Measurements from ENCODE around the gene EHHADH. TPM values are rescaled to one million over a fixed set of nuclear protein-coding genes. Genes with fewer than 3 reads are reported as not detected.
"Not testable (repeated sequence)": the region's sequence is repeated elsewhere in the genome, so short reads cannot be mapped to it uniquely, and the experiment has no call there.

The EHHADH gene
- polyA plus RNA-seq (2013, experiment 1 of 2): 0.17 TPM
- polyA plus RNA-seq (2013, experiment 2 of 2): 0.15 TPM

- H3K9me3 ChIP-seq (ENCODE audit: control insufficient read depth, low read length): peaks cover 5% of the 10 kb centered on the region
- DNase-seq: no peak
- H3K36me3 ChIP-seq (ENCODE audit: control insufficient read depth in 1 of 2, insufficient read depth in 2 of 2, low read depth in 1 of 2, low read length in 2 of 2): no peaks in the 10 kb centered on the region
- no peak within 1 kb of the TSS for H3K18ac ChIP-seq (ENCODE audit: low read depth in 1 of 2, low read length in 2 of 2)
- H2BK5ac ChIP-seq (ENCODE audit: low read depth, low read length, poor library complexity, severe bottlenecking): no peak within 1 kb of the TSS
- H3K27me3 ChIP-seq (ENCODE audit: control insufficient read depth in 1 of 2, insufficient read depth in 1 of 2, low read length in 2 of 2): no peaks in the 10 kb centered on the region
- peak within 1 kb of the TSS; percentile 92 for H3K9ac ChIP-seq (ENCODE audit: low read length)
- 95% methylated on average over 53 of the region's 53 CpGs for WGBS
- peaks cover 3% of the 10 kb centered on the region for H3K4me1 ChIP-seq (ENCODE audit: control insufficient read depth, insufficient read depth, low read depth, low read length)
- H2BK15ac ChIP-seq (ENCODE audit: low read depth, poor library complexity, severe bottlenecking): no peak within 1 kb of the TSS
- H2BK120ac ChIP-seq (ENCODE audit: low read depth, low read length): no peak within 1 kb of the TSS
- H3K79me1 ChIP-seq (replicated peaks; ENCODE audit: low read length, poor library complexity, severe bottlenecking): no peaks in the 10 kb centered on the region
- no peak within 1 kb of the TSS for H3K14ac ChIP-seq (ENCODE audit: low read length in 2 of 2)
- no peak within 1 kb of the TSS for H3K4me2 ChIP-seq (ENCODE audit: low read length, poor library complexity, severe bottlenecking)
- H4K8ac ChIP-seq (ENCODE audit: low read length): no peak within 1 kb of the TSS
- H2BK12ac ChIP-seq (ENCODE audit: low read length in 2 of 2): no peak within 1 kb of the TSS
- H2AFZ ChIP-seq (ENCODE audit: low read depth, low read length): no peak within 1 kb of the TSS
- no peak within 1 kb of the TSS for H3K23ac ChIP-seq (ENCODE audit: low read length in 2 of 2)
- no peak within 1 kb of the TSS for H3K27ac ChIP-seq (ENCODE audit: low read length, poor library complexity, severe bottlenecking)
- H2AK5ac ChIP-seq (ENCODE audit: low read length, severe bottlenecking): peak within 1 kb of the TSS; percentile 39
- H4K91ac ChIP-seq (ENCODE audit: low read length): no peak within 1 kb of the TSS
- H3K4me3 ChIP-seq (ENCODE audit: insufficient read depth in 1 of 2, low read depth in 1 of 2, low read length in 2 of 2): peak within 1 kb of the TSS in 1 of 2 experiments; percentile 95
- no peak within 1 kb of the TSS for H3K4ac ChIP-seq (ENCODE audit: low read depth in 1 of 2, low read length in 2 of 2)
Measured at GRCh38 chr3:185253645-185254410, at the start of gene EHHADH. TSS of gene EHHADH (minus strand) at chr3:185254049. CDS start at chr3:185254022, 27 bp downstream.

GRCh38 chr3:185299918-185300426, 46.1 kb upstream of the EHHADH start:
- not testable (repeated sequence) for H3K4me2 ChIP-seq (ENCODE audit: low read length, poor library complexity, severe bottlenecking); H3K14ac ChIP-seq (ENCODE audit: low read length in 2 of 2); H2AK5ac ChIP-seq (ENCODE audit: low read length, severe bottlenecking); H2BK5ac ChIP-seq (ENCODE audit: low read depth, low read length, poor library complexity, severe bottlenecking); H3K27me3 ChIP-seq (ENCODE audit: control insufficient read depth in 1 of 2, insufficient read depth in 1 of 2, low read length in 2 of 2); H2BK15ac ChIP-seq (ENCODE audit: low read depth, poor library complexity, severe bottlenecking); H4K91ac ChIP-seq (ENCODE audit: low read length); H3K9ac ChIP-seq (ENCODE audit: low read length); H2BK12ac ChIP-seq (ENCODE audit: low read length in 2 of 2); H3K9me3 ChIP-seq (ENCODE audit: control insufficient read depth, low read length); H2BK120ac ChIP-seq (ENCODE audit: low read depth, low read length); H3K27ac ChIP-seq (ENCODE audit: low read length, poor library complexity, severe bottlenecking); H3K36me3 ChIP-seq (ENCODE audit: control insufficient read depth in 1 of 2, insufficient read depth in 2 of 2, low read depth in 1 of 2, low read length in 2 of 2); H3K23ac ChIP-seq (ENCODE audit: low read length in 2 of 2); H3K4ac ChIP-seq (ENCODE audit: low read depth in 1 of 2, low read length in 2 of 2); DNase-seq; H3K4me1 ChIP-seq (ENCODE audit: control insufficient read depth, insufficient read depth, low read depth, low read length); H4K8ac ChIP-seq (ENCODE audit: low read length); H3K4me3 ChIP-seq (ENCODE audit: insufficient read depth in 1 of 2, low read depth in 1 of 2, low read length in 2 of 2); H3K18ac ChIP-seq (ENCODE audit: low read depth in 1 of 2, low read length in 2 of 2); H2AFZ ChIP-seq (ENCODE audit: low read depth, low read length); H3K79me1 ChIP-seq (replicated peaks; ENCODE audit: low read length, poor library complexity, severe bottlenecking)
- 93% methylated on average over 8 of the region's 10 CpGs for WGBS

GRCh38 chr3:185297867-185298266, 44.0 kb upstream of the EHHADH start:
- Histone ChIP-seq H3K79me1 (replicated peaks; ENCODE audit: low read length, poor library complexity, severe bottlenecking) (peaks cover 5% of the 10 kb centered on the region), H3K4me1 (ENCODE audit: control insufficient read depth, insufficient read depth, low read depth, low read length) (no peaks in the 10 kb centered on the region), H2AK5ac (ENCODE audit: low read length, severe bottlenecking) (no peak overlapping the region), H3K23ac (ENCODE audit: low read length in 2 of 2) (no peak overlapping the region), H2AFZ (ENCODE audit: low read depth, low read length) (no peak overlapping the region), H2BK120ac (ENCODE audit: low read depth, low read length) (no peak overlapping the region), H3K4ac (ENCODE audit: low read depth in 1 of 2, low read length in 2 of 2) (no peak overlapping the region), H2BK15ac (ENCODE audit: low read depth, poor library complexity, severe bottlenecking) (no peak overlapping the region), H4K91ac (ENCODE audit: low read length) (no peak overlapping the region), H3K14ac (ENCODE audit: low read length in 2 of 2) (no peak overlapping the region), H3K36me3 (ENCODE audit: control insufficient read depth in 1 of 2, insufficient read depth in 2 of 2, low read depth in 1 of 2, low read length in 2 of 2) (peaks cover 0 to 8% of the 10 kb centered on the region in 2 experiments), H4K8ac (ENCODE audit: low read length) (no peak overlapping the region), H2BK5ac (ENCODE audit: low read depth, low read length, poor library complexity, severe bottlenecking) (no peak overlapping the region), H3K4me3 (ENCODE audit: insufficient read depth in 1 of 2, low read depth in 1 of 2, low read length in 2 of 2) (no peak overlapping the region), H3K27me3 (ENCODE audit: control insufficient read depth in 1 of 2, insufficient read depth in 1 of 2, low read length in 2 of 2) (no peaks in the 10 kb centered on the region), H3K9me3 (ENCODE audit: control insufficient read depth, low read length) (no peaks in the 10 kb centered on the region), H3K18ac (ENCODE audit: low read depth in 1 of 2, low read length in 2 of 2) (no peak overlapping the region), H2BK12ac (ENCODE audit: low read length in 2 of 2) (no peak overlapping the region), H3K4me2 (ENCODE audit: low read length, poor library complexity, severe bottlenecking) (no peak overlapping the region), H3K27ac (ENCODE audit: low read length, poor library complexity, severe bottlenecking) (no peak overlapping the region), H3K9ac (ENCODE audit: low read length) (no peak overlapping the region)
- WGBS: 86% methylated on average over 3 of the region's 3 CpGs
- DNase-seq: no peak

GRCh38 chr3:185292238-185292637, 38.4 kb upstream of the EHHADH start:
- no peak overlapping the region for H4K91ac ChIP-seq (ENCODE audit: low read length)
- no peak overlapping the region for H2BK15ac ChIP-seq (ENCODE audit: low read depth, poor library complexity, severe bottlenecking)
- no peak overlapping the region for H2BK120ac ChIP-seq (ENCODE audit: low read depth, low read length)
- H3K18ac ChIP-seq (ENCODE audit: low read depth in 1 of 2, low read length in 2 of 2): no peak overlapping the region
- H3K23ac ChIP-seq (ENCODE audit: low read length in 2 of 2): no peak overlapping the region
- no peak overlapping the region for H3K4me3 ChIP-seq (ENCODE audit: insufficient read depth in 1 of 2, low read depth in 1 of 2, low read length in 2 of 2)
- H2AK5ac ChIP-seq (ENCODE audit: low read length, severe bottlenecking): no peak overlapping the region
- no peak overlapping the region for H4K8ac ChIP-seq (ENCODE audit: low read length)
- H3K79me1 ChIP-seq (replicated peaks; ENCODE audit: low read length, poor library complexity, severe bottlenecking): peaks cover 11% of the 10 kb centered on the region
- no peaks in the 10 kb centered on the region for H3K27me3 ChIP-seq (ENCODE audit: control insufficient read depth in 1 of 2, insufficient read depth in 1 of 2, low read length in 2 of 2)
- DNase-seq: no peak
- H3K27ac ChIP-seq (ENCODE audit: low read length, poor library complexity, severe bottlenecking): no peak overlapping the region
- H3K36me3 ChIP-seq (ENCODE audit: control insufficient read depth in 1 of 2, insufficient read depth in 2 of 2, low read depth in 1 of 2, low read length in 2 of 2): peaks cover 6 to 8% of the 10 kb centered on the region in 2 experiments
- no peak overlapping the region for H3K14ac ChIP-seq (ENCODE audit: low read length in 2 of 2)
- no peak overlapping the region for H2AFZ ChIP-seq (ENCODE audit: low read depth, low read length)
- H2BK5ac ChIP-seq (ENCODE audit: low read depth, low read length, poor library complexity, severe bottlenecking): no peak overlapping the region
- H2BK12ac ChIP-seq (ENCODE audit: low read length in 2 of 2): no peak overlapping the region
- no peak overlapping the region for H3K4ac ChIP-seq (ENCODE audit: low read depth in 1 of 2, low read length in 2 of 2)
- WGBS: 97% methylated on average over 4 of the region's 7 CpGs
- H3K9ac ChIP-seq (ENCODE audit: low read length): no peak overlapping the region
- no peaks in the 10 kb centered on the region for H3K4me1 ChIP-seq (ENCODE audit: control insufficient read depth, insufficient read depth, low read depth, low read length)
- no peak overlapping the region for H3K4me2 ChIP-seq (ENCODE audit: low read length, poor library complexity, severe bottlenecking)
- H3K9me3 ChIP-seq (ENCODE audit: control insufficient read depth, low read length): no peaks in the 10 kb centered on the region

All from mesenchymal stem cell (in vitro differentiated cells and primary cell).